ENCODE measurements around the gene THOC1. TPM values are rescaled to one million over a fixed set of nuclear protein-coding genes. Genes with fewer than 3 reads are reported as not detected.
A peak's percentile ranks its signal among the peaks of the same experiment; 100 is the strongest.

Gene THOC1
- total and polyA plus RNA-seq, 7 experiments from 2014 or later, result 15.1 to 93.7 (median 69.2) TPM

DNA sequence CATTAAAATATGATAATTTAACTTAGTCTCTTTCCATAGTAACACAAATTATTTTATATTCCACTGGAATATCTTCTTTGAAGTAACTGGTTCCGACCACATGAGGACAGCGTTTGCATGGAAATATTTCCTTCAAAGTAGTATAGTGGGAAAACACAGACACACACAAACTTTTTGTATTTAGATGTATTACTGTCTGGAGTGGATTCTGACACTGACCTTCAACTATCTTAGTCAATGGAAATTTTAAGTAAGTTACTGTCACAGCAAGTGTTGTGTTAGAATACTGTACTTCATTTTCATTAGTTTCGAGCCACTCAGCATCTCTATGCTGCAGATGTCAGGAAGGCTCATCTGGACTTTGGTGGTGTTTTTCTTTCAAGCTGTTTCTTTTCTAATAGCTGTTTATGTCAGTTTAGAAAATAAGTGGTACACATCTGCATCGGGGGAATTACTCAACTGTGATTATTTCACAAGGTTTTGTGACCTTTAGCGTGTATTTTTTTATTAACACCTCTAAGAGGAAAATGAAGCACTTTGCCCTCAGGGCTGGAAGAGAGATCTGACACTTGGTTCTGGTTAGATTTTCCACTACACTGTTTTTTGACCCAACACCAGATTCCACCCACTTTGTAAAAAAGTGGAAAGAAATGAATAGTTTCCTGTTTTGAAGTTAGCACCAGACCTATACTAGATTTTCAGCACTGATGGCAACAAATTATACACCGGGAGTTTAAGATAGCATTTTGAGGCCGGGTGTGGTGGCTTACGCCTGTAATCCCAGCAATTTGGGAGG, 18.9 kb upstream of the THOC1 start:
- H3K4me3 ChIP-seq (ENCODE audit: low read length), result no peak overlapping the region
- Mint-ChIP-seq H3K4me1 (peaks cover 0 to 2% (median 0%) of the 10 kb centered on the region in 7 donors), H3K36me3 (no peaks in the 10 kb centered on the region), H3K27me3 (peaks cover 10 to 17% (median 15%) of the 10 kb centered on the region in 5 donors), H3K9me3 (peaks cover 0 to 4% (median 0%) of the 10 kb centered on the region in 11 donors), H3K4me3 (no peak overlapping the region), H3K27ac (no peak overlapping the region)
- no peak overlapping the region for H3K27ac ChIP-seq (ENCODE audit: low read depth, low read length)
- H3K27me3 ChIP-seq (ENCODE audit: control insufficient read depth in 2 of 2, insufficient read depth in 2 of 2, low read length in 2 of 2), result no peaks in the 10 kb centered on the region
- DNase-seq (no peak), ATAC-seq (no peak)
- POLR2A ChIA-PET, result no interaction called here
- no peaks in the 10 kb centered on the region for H3K4me1 ChIP-seq (ENCODE audit: control insufficient read depth in 2 of 2, insufficient read depth in 2 of 2, low read length in 2 of 2)
- no peaks in the 10 kb centered on the region for H3K36me3 ChIP-seq (ENCODE audit: control insufficient read depth in 2 of 3, insufficient read depth in 3 of 3, low read length in 3 of 3)
- H3K9me3 ChIP-seq (ENCODE audit: control insufficient read depth in 2 of 3, low read length in 3 of 3), result no peaks in the 10 kb centered on the region
- intact Hi-C loops (cut with micrococcal nuclease), result no loop called here
- CTCF ChIA-PET, result no interaction called here

DNA sequence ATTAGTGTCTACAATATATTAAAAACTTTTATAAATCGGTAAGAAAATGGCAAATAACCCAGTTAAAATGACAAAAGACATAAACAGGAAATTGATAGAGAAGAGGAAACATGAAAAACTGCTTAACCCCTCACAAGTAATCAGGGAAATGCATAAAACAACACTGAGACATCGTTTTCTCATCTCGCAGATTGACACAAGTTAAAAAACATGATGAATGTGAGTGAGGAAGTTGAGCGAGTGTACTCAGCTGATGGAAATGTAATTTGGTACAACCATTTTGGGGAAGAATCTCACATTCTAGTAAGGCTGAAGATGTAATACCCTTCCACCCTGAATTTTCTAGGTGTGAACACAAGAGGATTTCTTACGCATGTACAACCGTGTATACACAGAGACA, 18.0 kb upstream of the THOC1 start:
- DNase-seq (no peak), ATAC-seq (no peak)
- Histone ChIP-seq H3K27ac (ENCODE audit: low read depth, low read length) (no peak overlapping the region), H3K4me3 (ENCODE audit: low read length) (no peak overlapping the region), H3K4me1 (ENCODE audit: control insufficient read depth in 2 of 2, insufficient read depth in 2 of 2, low read length in 2 of 2) (no peaks in the 10 kb centered on the region), H3K27me3 (ENCODE audit: control insufficient read depth in 2 of 2, insufficient read depth in 2 of 2, low read length in 2 of 2) (no peaks in the 10 kb centered on the region), H3K9me3 (ENCODE audit: control insufficient read depth in 2 of 3, low read length in 3 of 3) (no peaks in the 10 kb centered on the region), H3K36me3 (ENCODE audit: control insufficient read depth in 2 of 3, insufficient read depth in 3 of 3, low read length in 3 of 3) (no peaks in the 10 kb centered on the region)
- intact Hi-C loops (cut with micrococcal nuclease), result no loop called here
- H3K4me3 Mint-ChIP-seq, result no peak overlapping the region
- no peaks in the 10 kb centered on the region for H3K36me3 Mint-ChIP-seq
- ChIA-PET CTCF (no interaction called here), POLR2A (no interaction called here)
- H3K9me3 Mint-ChIP-seq, result peaks cover 0 to 8% (median 0%) of the 10 kb centered on the region in 11 donors
- peaks cover 18 to 24% (median 18%) of the 10 kb centered on the region in 5 donors for H3K27me3 Mint-ChIP-seq
- no peak overlapping the region for H3K27ac Mint-ChIP-seq
- peaks cover 0 to 3% (median 0%) of the 10 kb centered on the region in 7 donors for H3K4me1 Mint-ChIP-seq

DNA sequence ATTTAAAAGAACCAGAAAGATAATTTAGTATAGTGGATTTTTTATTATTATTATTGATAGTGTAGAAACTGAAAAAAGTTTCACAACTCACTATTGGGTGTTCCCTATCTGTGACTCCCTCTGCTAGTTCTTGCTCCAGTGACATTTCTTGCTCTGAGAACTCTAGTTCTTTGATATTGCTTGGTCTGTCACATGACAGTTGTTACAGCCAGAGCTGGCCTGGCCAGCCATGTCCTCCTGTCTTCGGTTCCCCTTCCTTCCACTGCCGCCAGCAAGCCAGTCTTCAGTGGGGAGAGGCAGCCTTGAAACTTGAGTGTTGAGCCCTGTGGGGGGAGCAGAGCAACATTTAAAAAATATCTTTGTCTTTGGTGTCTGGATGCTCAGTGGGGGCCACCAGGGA, 7.6 kb upstream of the THOC1 start:
- Histone ChIP-seq H3K36me3 (ENCODE audit: control insufficient read depth in 2 of 3, insufficient read depth in 3 of 3, low read length in 3 of 3) (no peaks in the 10 kb centered on the region), H3K9me3 (ENCODE audit: control insufficient read depth in 2 of 3, low read length in 3 of 3) (peaks cover 0 to 8% (median 0%) of the 10 kb centered on the region in 3 experiments), H3K27me3 (ENCODE audit: control insufficient read depth in 2 of 2, insufficient read depth in 2 of 2, low read length in 2 of 2) (no peaks in the 10 kb centered on the region), H3K4me1 (ENCODE audit: control insufficient read depth in 2 of 2, insufficient read depth in 2 of 2, low read length in 2 of 2) (no peaks in the 10 kb centered on the region), H3K4me3 (ENCODE audit: low read length) (no peak overlapping the region), H3K27ac (ENCODE audit: low read depth, low read length) (no peak overlapping the region)
- intact Hi-C loops (cut with micrococcal nuclease), result no loop called here
- H3K4me1 Mint-ChIP-seq, result peaks cover 0 to 7% (median 0%) of the 10 kb centered on the region in 7 donors
- H3K36me3 Mint-ChIP-seq, result peaks cover 0 to 4% (median 0%) of the 10 kb centered on the region in 5 donors
- ChIA-PET POLR2A (no interaction called here), CTCF (no interaction called here)
- ATAC-seq (peak; percentile 45), DNase-seq (no peak)
- no peak overlapping the region for H3K4me3 Mint-ChIP-seq
- no peak overlapping the region for H3K27ac Mint-ChIP-seq
- peaks cover 0 to 23% (median 6%) of the 10 kb centered on the region in 11 donors for H3K9me3 Mint-ChIP-seq
- H3K27me3 Mint-ChIP-seq, result peaks cover 11 to 16% (median 14%) of the 10 kb centered on the region in 5 donors

DNA sequence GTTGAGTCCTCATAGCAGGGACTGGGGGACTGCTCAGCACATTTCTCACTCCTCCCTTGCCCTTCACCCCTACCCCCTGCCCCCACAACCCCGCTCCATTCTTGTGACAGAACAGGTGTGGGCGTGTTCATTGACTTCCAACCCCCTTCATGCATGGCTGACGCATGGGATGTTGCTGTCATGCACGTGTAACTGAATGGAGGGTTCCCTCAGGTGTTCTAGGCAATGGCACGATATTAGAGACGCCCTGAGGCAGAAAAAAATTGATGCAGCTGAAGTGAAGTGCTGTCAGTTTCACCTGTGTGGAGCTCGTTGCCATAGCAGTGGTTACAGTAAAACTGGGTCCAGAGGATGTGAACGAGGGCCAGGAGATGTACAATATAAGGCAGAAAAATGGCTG, 6.5 kb upstream of the THOC1 start:
- Mint-ChIP-seq H3K4me3 (no peak overlapping the region), H3K4me1 (peaks cover 3 to 15% (median 7%) of the 10 kb centered on the region in 7 donors)

DNA sequence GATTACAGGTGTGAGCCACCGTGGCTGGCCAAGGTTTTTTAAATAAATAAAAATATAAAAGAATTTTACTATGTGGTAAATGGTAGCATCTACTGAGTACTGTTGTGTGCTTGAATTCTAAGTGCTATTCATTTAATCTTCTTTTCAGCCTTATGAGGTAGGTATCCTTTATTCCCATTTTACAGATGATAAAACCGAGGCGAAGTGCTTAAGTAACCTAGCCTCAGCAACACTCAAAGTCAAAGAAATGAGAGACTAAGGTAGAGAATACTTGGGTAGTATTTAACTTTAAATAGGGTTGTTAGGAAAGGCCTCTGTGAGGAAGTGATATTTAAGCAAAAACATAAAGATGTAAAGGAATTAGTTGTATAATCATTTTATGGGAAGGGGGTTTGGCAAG, 5.7 kb upstream of the THOC1 start:
- H3K27ac Mint-ChIP-seq, result no peak overlapping the region

More for the DNA sequence above, 6.5 kb upstream of the THOC1 start:
- H3K4me1 ChIP-seq (ENCODE audit: control insufficient read depth in 2 of 2, insufficient read depth in 2 of 2, low read length in 2 of 2), result peaks cover 0 to 4% of the 10 kb centered on the region in 2 donors
- H3K27me3 Mint-ChIP-seq, result peaks cover 7 to 14% (median 10%) of the 10 kb centered on the region in 5 donors
- no peak for DNase-seq
- ChIA-PET POLR2A (no interaction called here), CTCF (no interaction called here)
- H3K36me3 ChIP-seq (ENCODE audit: control insufficient read depth in 2 of 3, insufficient read depth in 3 of 3, low read length in 3 of 3), result no peaks in the 10 kb centered on the region
- no peak overlapping the region for H3K27ac ChIP-seq (ENCODE audit: low read depth, low read length)
- H3K9me3 ChIP-seq (ENCODE audit: control insufficient read depth in 2 of 3, low read length in 3 of 3), result peaks cover 0 to 8% (median 0%) of the 10 kb centered on the region in 3 experiments
- no peak for ATAC-seq
- H3K4me3 ChIP-seq (ENCODE audit: low read length), result no peak overlapping the region
- peaks cover 0 to 22% (median 6%) of the 10 kb centered on the region in 11 donors for H3K9me3 Mint-ChIP-seq
- no peak overlapping the region for H3K27ac Mint-ChIP-seq
- intact Hi-C loops (cut with micrococcal nuclease), result no loop called here
- H3K36me3 Mint-ChIP-seq, result peaks cover 0 to 4% (median 0%) of the 10 kb centered on the region in 5 donors
- H3K27me3 ChIP-seq (ENCODE audit: control insufficient read depth in 2 of 2, insufficient read depth in 2 of 2, low read length in 2 of 2), result no peaks in the 10 kb centered on the region

DNA sequence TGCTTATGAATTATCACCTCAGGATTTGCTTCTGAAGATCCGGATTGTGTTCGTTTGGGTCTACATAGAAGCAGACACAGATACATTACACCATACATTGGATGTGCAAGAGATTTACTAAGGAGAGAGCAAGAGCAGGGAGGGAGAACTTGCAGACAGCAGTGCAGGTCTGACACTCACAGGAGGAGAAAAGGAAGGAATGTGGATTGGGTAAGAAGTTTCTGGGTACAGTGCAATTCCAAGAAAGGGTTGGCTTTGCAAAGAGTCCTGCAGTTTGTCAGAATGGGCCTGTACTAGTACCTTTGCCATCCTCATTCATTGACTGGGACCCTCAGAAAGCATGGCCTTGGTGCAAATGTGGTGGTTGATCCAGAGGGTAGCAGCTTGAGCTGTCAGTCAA, 4.8 kb upstream of the THOC1 start:
- no peak for ATAC-seq
- Mint-ChIP-seq H3K36me3 (peaks cover 0 to 7% (median 3%) of the 10 kb centered on the region in 5 donors), H3K9me3 (peaks cover 0 to 16% (median 2%) of the 10 kb centered on the region in 11 donors), H3K4me1 (peaks cover 9 to 22% (median 15%) of the 10 kb centered on the region in 7 donors), H3K4me3 (no peak overlapping the region), H3K27me3 (peaks cover 1 to 6% (median 4%) of the 10 kb centered on the region in 5 donors), H3K27ac (no peak overlapping the region)
- ChIA-PET POLR2A (no interaction called here), CTCF (no interaction called here)
- intact Hi-C loops (cut with micrococcal nuclease), result no loop called here
- Histone ChIP-seq H3K9me3 (ENCODE audit: control insufficient read depth in 2 of 3, low read length in 3 of 3) (no peaks in the 10 kb centered on the region), H3K36me3 (ENCODE audit: control insufficient read depth in 2 of 3, insufficient read depth in 3 of 3, low read length in 3 of 3) (peaks cover 0 to 6% (median 0%) of the 10 kb centered on the region in 3 experiments), H3K27ac (ENCODE audit: low read depth, low read length) (no peak overlapping the region), H3K4me3 (ENCODE audit: low read length) (no peak overlapping the region), H3K27me3 (ENCODE audit: control insufficient read depth in 2 of 2, insufficient read depth in 2 of 2, low read length in 2 of 2) (no peaks in the 10 kb centered on the region), H3K4me1 (ENCODE audit: control insufficient read depth in 2 of 2, insufficient read depth in 2 of 2, low read length in 2 of 2) (peaks cover 5 to 10% of the 10 kb centered on the region in 2 donors)
- DNase-seq, result no peak

More for the DNA sequence above, 5.7 kb upstream of the THOC1 start:
- ChIA-PET POLR2A (no interaction called here), CTCF (no interaction called here)
- Mint-ChIP-seq H3K9me3 (peaks cover 0 to 14% (median 6%) of the 10 kb centered on the region in 11 donors), H3K36me3 (peaks cover 0 to 4% (median 0%) of the 10 kb centered on the region in 5 donors), H3K4me3 (no peak overlapping the region), H3K27me3 (peaks cover 4 to 11% (median 7%) of the 10 kb centered on the region in 5 donors), H3K4me1 (peaks cover 9 to 15% (median 13%) of the 10 kb centered on the region in 7 donors)
- Histone ChIP-seq H3K4me3 (ENCODE audit: low read length) (no peak overlapping the region), H3K9me3 (ENCODE audit: control insufficient read depth in 2 of 3, low read length in 3 of 3) (peaks cover 0 to 5% (median 0%) of the 10 kb centered on the region in 3 experiments), H3K4me1 (ENCODE audit: control insufficient read depth in 2 of 2, insufficient read depth in 2 of 2, low read length in 2 of 2) (peaks cover 4 to 10% of the 10 kb centered on the region in 2 donors), H3K27me3 (ENCODE audit: control insufficient read depth in 2 of 2, insufficient read depth in 2 of 2, low read length in 2 of 2) (no peaks in the 10 kb centered on the region), H3K36me3 (ENCODE audit: control insufficient read depth in 2 of 3, insufficient read depth in 3 of 3, low read length in 3 of 3) (no peaks in the 10 kb centered on the region), H3K27ac (ENCODE audit: low read depth, low read length) (no peak overlapping the region)
- intact Hi-C loops (cut with micrococcal nuclease), result no loop called here
- ATAC-seq, result no peak
- no peak for DNase-seq

All from naive thymus-derived CD4-positive, alpha-beta T cell (primary cell).